Common myeloid progenitor, CD34-positive (primary cell): ENCODE data around the gene CRELD2.
A peak's percentile ranks its signal among the peaks of the same experiment; 100 is the strongest.

Experiments
- CTCF ChIA-PET: fragments of 350-600 bp; sonication (Branson Sonifier 250); formaldehyde crosslinking; loops from one replicate; lab custom pipeline; 2021; ENCODE audit warnings: antibody characterized with exemption; lab: Charles Lee
- POLR2A ChIA-PET: fragments of 350-600 bp; sonication (Branson Sonifier 250); formaldehyde crosslinking; loops from one replicate; lab custom pipeline; 2021; ENCODE audit warnings: antibody characterized with exemption; lab: Charles Lee
- DNase-seq, 3 donors: peaks; one replicate each; pipeline versions ENCODE4 v3.0.0 to v3.0.0-alpha.2; 2013
- H3K27ac ChIP-seq, 2 experiments: 1 replicate in 1 of 2; 2 replicates in 1 of 2; pipeline ENCODE4 v1.7.0; 2013; ENCODE audit warnings: inconsistent platforms in 2 of 2, low read length in 2 of 2, mild to moderate bottlenecking in 2 of 2, low read depth in 1 of 2, moderate library complexity in 1 of 2; ENCODE audit not compliant: severe bottlenecking in 2 of 2, insufficient read depth in 1 of 2, poor library complexity in 1 of 2
- H3K27me3 ChIP-seq, 5 experiments: replicated peaks in 2 of 5; 1 replicate in 3 of 5; 2 replicates in 2 of 5; pipeline versions ENCODE4 v1.6.1 to v1.7.0; 2013; ENCODE audit warnings: low read length in 4 of 5, mild to moderate bottlenecking in 2 of 5, moderate library complexity in 2 of 5, inconsistent platforms in 1 of 5; ENCODE audit not compliant: insufficient read depth in 5 of 5, control insufficient read depth in 4 of 5
- H3K36me3 ChIP-seq, 4 experiments: 1 replicate in 2 of 4; 2 replicates in 2 of 4; pipeline versions ENCODE4 v1.6.1 to v1.7.0; 2013; ENCODE audit warnings: low read length in 3 of 4, control low read depth in 1 of 4, mild to moderate bottlenecking in 1 of 4; ENCODE audit not compliant: control insufficient read depth in 4 of 4, insufficient read depth in 4 of 4
- H3K4me1 ChIP-seq, 4 experiments: 1 replicate in 3 of 4; 2 replicates in 1 of 4; pipeline versions ENCODE4 v1.6.1 to v1.7.1; 2013; ENCODE audit warnings: low read length in 3 of 4, mild to moderate bottlenecking in 3 of 4, control low read depth in 1 of 4, inconsistent platforms in 1 of 4, moderate library complexity in 1 of 4; ENCODE audit not compliant: control insufficient read depth in 4 of 4, insufficient read depth in 4 of 4; ENCODE audit errors: control extremely low read depth in 1 of 4
- H3K4me3 ChIP-seq, 7 experiments: 1 replicate in 4 of 7; 2 replicates in 3 of 7; pipeline versions ENCODE4 v1.5.1 to v1.7.0; 2013; ENCODE audit warnings: mild to moderate bottlenecking in 7 of 7, low read length in 6 of 7, moderate library complexity in 6 of 7, inconsistent platforms in 2 of 7, low read depth in 2 of 7, control low read depth in 1 of 7; ENCODE audit not compliant: insufficient read depth in 4 of 7, control insufficient read depth in 1 of 7; ENCODE audit errors: extremely low read depth in 1 of 7
- H3K9me3 ChIP-seq, 5 experiments: 1 replicate in 4 of 5; 2 replicates in 1 of 5; pipeline versions ENCODE4 v1.6.1 to v1.7.1; 2013; ENCODE audit warnings: low read length in 4 of 5, mild to moderate bottlenecking in 2 of 5, inconsistent platforms in 1 of 5, low read depth in 1 of 5, moderate library complexity in 1 of 5; ENCODE audit not compliant: control insufficient read depth in 4 of 5, insufficient read depth in 2 of 5; ENCODE audit errors: control extremely low read depth in 1 of 5
- WGBS: methylation state at CpG from one replicate; pipeline ENCODE4 v1.1.5; 2013; ENCODE audit not compliant: insufficient coverage; 5-methylcytosine and 5-hydroxymethylcytosine counted together

CRELD2 gene

GRCh38 chr22:49928185-49928495, 9.7 kb downstream of the CRELD2 start:
- ChIA-PET POLR2A (no interaction called here), CTCF (interaction anchor here (1.4 kb wide), 1 partner anchor 103 kb away, joined by 4 read pairs; no protein-coding TSS in a partner anchor)
- peaks cover 18 to 67% (median 64%) of the 10 kb centered on the region in 4 experiments for H3K4me1 ChIP-seq
- H3K9me3 ChIP-seq = no peaks in the 10 kb centered on the region
- no peak for DNase-seq
- no peaks in the 10 kb centered on the region for H3K36me3 ChIP-seq
- no peaks in the 10 kb centered on the region for H3K27me3 ChIP-seq
- 97% methylated on average over 7 of the region's 8 CpGs for WGBS
- H3K27ac ChIP-seq = no peak overlapping the region
- no peak overlapping the region for H3K4me3 ChIP-seq

- CTCF ChIA-PET = no interaction called here
These were observed 10.2 kb downstream of the CRELD2 start for GRCh38 chr22:49928555-49929210.

GRCh38 chr22:49929211-49929979, 11.0 kb downstream of the CRELD2 start:
- ChIA-PET POLR2A (interaction anchor here (2.0 to 2.8 kb wide), 2 partner anchors 32 to 101 kb away, joined by 19 to 54 read pairs; partner anchors contain the start of gene PIM3), CTCF (interaction anchor here (0.9 to 5.3 kb wide), 15 partner anchors 10 to 162 kb away, joined by 3 to 63 read pairs (median 6); partner anchors contain the start of gene MLC1)
- no peaks in the 10 kb centered on the region for H3K9me3 ChIP-seq
- H3K36me3 ChIP-seq = no peaks in the 10 kb centered on the region
- peak overlapping the region in 2 of 7 experiments; percentile 25 to 26 for H3K4me3 ChIP-seq
- no peaks in the 10 kb centered on the region for H3K27me3 ChIP-seq
- H3K27ac ChIP-seq = no peak overlapping the region
- DNase-seq = peak; percentile 66 to 87 (median 86)
- peaks cover 13 to 72% (median 67%) of the 10 kb centered on the region in 4 experiments for H3K4me1 ChIP-seq
- 3% methylated on average over 59 of the region's 75 CpGs for WGBS

More at GRCh38 chr22:49928555-49929210, 10.2 kb downstream of the CRELD2 start:
- no peak overlapping the region for H3K27ac ChIP-seq
- POLR2A ChIA-PET = no interaction called here
- DNase-seq = no peak
- H3K4me3 ChIP-seq = peak overlapping the region in 1 of 7 experiments; percentile 25
- no peaks in the 10 kb centered on the region for H3K27me3 ChIP-seq
- H3K9me3 ChIP-seq = no peaks in the 10 kb centered on the region
- H3K4me1 ChIP-seq = peaks cover 16 to 72% (median 66%) of the 10 kb centered on the region in 4 experiments
- H3K36me3 ChIP-seq = no peaks in the 10 kb centered on the region
- WGBS = 64% methylated on average over 36 of the region's 38 CpGs

GRCh38 chr22:49929994-49930575, 11.7 kb downstream of the CRELD2 start:
- H3K4me3 ChIP-seq = peak overlapping the region in 2 of 7 experiments; percentile 25 to 26
- no peak overlapping the region for H3K27ac ChIP-seq
- ChIA-PET POLR2A (interaction anchor here (1.6 to 2.8 kb wide), 5 partner anchors 12 to 100 kb away, joined by 6 to 54 read pairs (median 14); partner anchors contain the start of genes ALG12, CRELD2 and PIM3), CTCF (interaction anchor here (0.7 to 5.3 kb wide), 27 partner anchors 10 to 308 kb away, joined by 3 to 63 read pairs (median 5); partner anchors contain the start of gene MLC1)
- H3K9me3 ChIP-seq = no peaks in the 10 kb centered on the region
- H3K36me3 ChIP-seq = no peaks in the 10 kb centered on the region
- H3K4me1 ChIP-seq = peaks cover 12 to 71% (median 66%) of the 10 kb centered on the region in 4 experiments
- no peaks in the 10 kb centered on the region for H3K27me3 ChIP-seq
- DNase-seq = no peak
- WGBS = 74% methylated on average over 20 of the region's 21 CpGs

GRCh38 chr22:49930596-49931412, 12.4 kb downstream of the CRELD2 start:
- no peaks in the 10 kb centered on the region for H3K36me3 ChIP-seq
- ChIA-PET POLR2A (interaction anchor here (0.8 to 2.8 kb wide), 7 partner anchors 13 to 260 kb away, joined by 3 to 54 read pairs (median 7); partner anchors contain the start of genes ALG12, CRELD2 and PIM3), CTCF (interaction anchor here (0.6 to 5.3 kb wide), 33 partner anchors 11 to 307 kb away, joined by 3 to 63 read pairs (median 5); partner anchors contain the start of gene MLC1)
- H3K27me3 ChIP-seq = no peaks in the 10 kb centered on the region
- H3K4me3 ChIP-seq = peak overlapping the region in 1 of 7 experiments; percentile 14
- H3K4me1 ChIP-seq = peaks cover 11 to 63% (median 59%) of the 10 kb centered on the region in 4 experiments
- H3K27ac ChIP-seq = peak overlapping the region; percentile 40 to 49
- peak; percentile 89 to 91 (median 90) for DNase-seq
- 39% methylated on average over 14 of the region's 14 CpGs for WGBS
- H3K9me3 ChIP-seq = no peaks in the 10 kb centered on the region
